ENCODE data around the gene DOCK8.

DNA sequence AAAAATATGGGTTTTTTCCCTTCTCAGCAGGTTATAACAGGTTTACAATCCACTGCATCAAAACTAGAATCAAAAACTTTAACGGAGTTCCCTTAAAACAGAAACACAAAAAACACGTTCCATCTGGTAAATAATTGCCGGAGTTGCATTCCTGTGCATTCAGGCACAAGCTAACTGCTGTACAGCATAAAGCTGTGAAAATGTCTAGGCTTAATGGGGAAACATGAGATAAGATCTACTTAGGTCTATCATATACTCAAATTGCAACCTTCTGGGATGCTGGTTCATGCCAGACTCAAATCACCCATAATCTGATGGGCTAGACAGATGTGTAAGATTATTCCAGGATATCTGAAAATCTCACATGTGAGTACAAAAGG, 265.3 kb downstream of the DOCK8 start:
- no peak for TF ChIP-seq POLR2AphosphoS5 (IDR thresholded peaks at IDR 0.05; ENCODE audit: low read depth, low read length)
- no peak for TF ChIP-seq CTCF (IDR thresholded peaks at IDR 0.05 in 2 of 3, conservative IDR thresholded peaks at IDR 0.05 in 1 of 3; ENCODE audit: borderline replicate concordance in 1 of 3, insufficient read depth in 1 of 3, low read depth in 2 of 3, low read length in 2 of 3)
- no peak for TF ChIP-seq POLR2A (IDR thresholded peaks at IDR 0.05; ENCODE audit: borderline replicate concordance, extremely low read depth, insufficient read depth, insufficient read length)
- TF ChIP-seq SRF (IDR thresholded peaks at IDR 0.05; ENCODE audit: low read depth), result no peak
- TF ChIP-seq CBX3 (IDR thresholded peaks at IDR 0.05; ENCODE audit: low read depth), result no peak

Data from HCT116 (cell line).